Glutamatergic neuron (in vitro differentiated cells): ENCODE data around the gene NSUN6. TPM values are rescaled to one million over a fixed set of nuclear protein-coding genes. Genes with fewer than 3 reads are reported as not detected.

Experiments used
- DNase-seq: peaks from one replicate; pipeline ENCODE4 v3.0.0; 2022
- H3K27ac Mint-ChIP-seq: one replicate; pipeline ENCODE4 v1.8.0; 2020; ENCODE audit warnings: mild to moderate bottlenecking, mixed read lengths, inconsistent platforms; ENCODE audit not compliant: unreplicated experiment
- H3K27me3 Mint-ChIP-seq: one replicate; pipeline ENCODE4 v1.8.0; 2020; ENCODE audit warnings: mild to moderate bottlenecking, moderate library complexity, mixed read lengths, inconsistent platforms; ENCODE audit not compliant: unreplicated experiment
- H3K36me3 Mint-ChIP-seq: one replicate; pipeline ENCODE4 v1.8.0; 2020; ENCODE audit warnings: mild to moderate bottlenecking, mixed read lengths, inconsistent platforms; ENCODE audit not compliant: unreplicated experiment
- H3K4me1 Mint-ChIP-seq: one replicate; pipeline ENCODE4 v1.8.0; 2020; ENCODE audit warnings: mild to moderate bottlenecking, low read depth, mixed read lengths, inconsistent platforms; ENCODE audit not compliant: unreplicated experiment
- H3K4me3 Mint-ChIP-seq: one replicate; pipeline ENCODE4 v1.8.0; 2020; ENCODE audit warnings: mild to moderate bottlenecking, mixed read lengths, inconsistent platforms; ENCODE audit not compliant: unreplicated experiment
- H3K9me3 Mint-ChIP-seq: one replicate; pipeline ENCODE4 v1.8.0; 2020; ENCODE audit warnings: mild to moderate bottlenecking, moderate library complexity, mixed read lengths, inconsistent platforms; ENCODE audit not compliant: unreplicated experiment
- total RNA-seq: library from RNA; stranded (reverse); fragmentation: NEBNext Ultra II Directional; extraction: Animal tissue kit (Norgen Biotek cat#: 25700); gene quantifications from one replicate; pipeline ENCODE4 v1.2.1, GENCODE V29; 2021; ENCODE audit not compliant: unreplicated experiment
- TF ChIP-seq, protein P1 (sequence below): fragments of 200-600 bp; sonication (generic); IDR thresholded peaks from one replicate; pipeline ENCODE4 v1.5.0; 2021; ENCODE audit not compliant: partially characterized antibody, unreplicated experiment

NSUN6 gene
- total RNA-seq, 1 donor from 2014 or later: 20.7 TPM

DNA sequence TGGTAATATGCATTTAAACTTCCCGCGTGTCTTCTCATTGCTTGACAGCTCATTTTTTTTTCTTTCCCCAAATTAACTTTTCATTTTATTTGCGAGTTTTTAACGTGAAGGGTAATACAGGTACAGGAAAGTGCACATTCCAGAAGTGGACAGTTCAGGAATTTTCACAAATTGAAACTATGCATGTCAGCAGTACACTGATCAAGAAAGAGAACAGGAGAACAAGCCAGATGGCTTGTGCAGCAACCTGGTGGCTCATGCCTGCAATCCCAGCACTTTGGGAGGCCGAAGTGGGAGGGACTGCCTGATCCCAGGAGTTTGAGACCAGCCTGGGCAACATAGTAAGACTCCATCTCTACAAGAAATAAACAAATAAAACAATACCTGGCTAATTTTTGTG is 36.3 kb upstream of the NSUN6 start:
- DNase-seq: no peak
- H3K27me3 Mint-ChIP-seq: peaks cover 3% of the 10 kb centered on the region
- no peak overlapping the region for H3K27ac Mint-ChIP-seq
- no peak overlapping the region for H3K4me3 Mint-ChIP-seq
- TF ChIP-seq, protein P1, sequence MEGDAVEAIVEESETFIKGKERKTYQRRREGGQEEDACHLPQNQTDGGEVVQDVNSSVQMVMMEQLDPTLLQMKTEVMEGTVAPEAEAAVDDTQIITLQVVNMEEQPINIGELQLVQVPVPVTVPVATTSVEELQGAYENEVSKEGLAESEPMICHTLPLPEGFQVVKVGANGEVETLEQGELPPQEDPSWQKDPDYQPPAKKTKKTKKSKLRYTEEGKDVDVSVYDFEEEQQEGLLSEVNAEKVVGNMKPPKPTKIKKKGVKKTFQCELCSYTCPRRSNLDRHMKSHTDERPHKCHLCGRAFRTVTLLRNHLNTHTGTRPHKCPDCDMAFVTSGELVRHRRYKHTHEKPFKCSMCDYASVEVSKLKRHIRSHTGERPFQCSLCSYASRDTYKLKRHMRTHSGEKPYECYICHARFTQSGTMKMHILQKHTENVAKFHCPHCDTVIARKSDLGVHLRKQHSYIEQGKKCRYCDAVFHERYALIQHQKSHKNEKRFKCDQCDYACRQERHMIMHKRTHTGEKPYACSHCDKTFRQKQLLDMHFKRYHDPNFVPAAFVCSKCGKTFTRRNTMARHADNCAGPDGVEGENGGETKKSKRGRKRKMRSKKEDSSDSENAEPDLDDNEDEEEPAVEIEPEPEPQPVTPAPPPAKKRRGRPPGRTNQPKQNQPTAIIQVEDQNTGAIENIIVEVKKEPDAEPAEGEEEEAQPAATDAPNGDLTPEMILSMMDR: no peak
- H3K36me3 Mint-ChIP-seq: no peaks in the 10 kb centered on the region
- peaks cover 3% of the 10 kb centered on the region for H3K4me1 Mint-ChIP-seq
- no peaks in the 10 kb centered on the region for H3K9me3 Mint-ChIP-seq

DNA sequence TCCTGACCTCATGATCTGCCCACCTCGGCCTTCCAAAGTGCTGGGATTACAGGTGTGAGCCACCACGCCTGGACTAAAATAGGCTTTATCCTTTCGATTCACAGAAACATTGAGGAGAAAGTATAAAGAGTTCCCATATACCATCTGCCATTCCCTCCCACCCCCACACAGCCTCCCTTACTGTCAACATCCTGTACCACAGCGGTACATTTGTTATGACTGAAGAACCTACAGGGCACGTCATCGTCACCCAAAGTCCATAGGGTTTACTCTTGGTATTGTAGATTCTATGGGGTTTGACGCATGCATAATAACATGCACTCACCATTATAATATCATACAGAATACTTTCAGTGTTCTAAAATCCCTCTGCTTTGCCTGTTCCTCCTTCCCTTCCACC is 35.8 kb upstream of the NSUN6 start:
- DNase-seq: no peak
- no peak overlapping the region for H3K27ac Mint-ChIP-seq
- peaks cover 3% of the 10 kb centered on the region for H3K27me3 Mint-ChIP-seq
- peaks cover 3% of the 10 kb centered on the region for H3K4me1 Mint-ChIP-seq
- H3K9me3 Mint-ChIP-seq: no peaks in the 10 kb centered on the region
- TF ChIP-seq, protein P1: no peak
- H3K36me3 Mint-ChIP-seq: no peaks in the 10 kb centered on the region
- no peak overlapping the region for H3K4me3 Mint-ChIP-seq

DNA sequence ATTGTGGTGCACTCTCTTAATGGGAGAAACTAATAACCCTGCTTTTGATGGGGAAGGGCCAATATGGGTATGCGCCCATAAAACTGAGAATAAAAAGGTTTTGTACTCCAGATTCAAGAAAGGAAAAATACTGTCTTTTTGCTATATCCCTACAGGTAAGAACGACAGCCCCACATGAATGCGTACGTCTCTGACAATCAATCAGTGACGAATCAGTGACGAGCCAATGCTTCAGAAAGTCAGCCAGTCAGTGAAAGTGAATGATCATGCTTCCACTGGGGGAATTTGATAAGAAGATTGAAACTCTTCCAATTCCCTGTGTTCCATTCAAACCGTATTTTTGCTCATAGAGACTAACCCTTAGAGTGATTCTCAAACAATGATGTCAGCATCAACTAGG is 34.2 kb upstream of the NSUN6 start:
- Mint-ChIP-seq H3K27me3 (peaks cover 3% of the 10 kb centered on the region), H3K9me3 (peaks cover 2% of the 10 kb centered on the region), H3K36me3 (no peaks in the 10 kb centered on the region), H3K4me1 (peaks cover 3% of the 10 kb centered on the region), H3K27ac (no peak overlapping the region), H3K4me3 (no peak overlapping the region)
- no peak for DNase-seq
- TF ChIP-seq, protein P1: no peak

DNA sequence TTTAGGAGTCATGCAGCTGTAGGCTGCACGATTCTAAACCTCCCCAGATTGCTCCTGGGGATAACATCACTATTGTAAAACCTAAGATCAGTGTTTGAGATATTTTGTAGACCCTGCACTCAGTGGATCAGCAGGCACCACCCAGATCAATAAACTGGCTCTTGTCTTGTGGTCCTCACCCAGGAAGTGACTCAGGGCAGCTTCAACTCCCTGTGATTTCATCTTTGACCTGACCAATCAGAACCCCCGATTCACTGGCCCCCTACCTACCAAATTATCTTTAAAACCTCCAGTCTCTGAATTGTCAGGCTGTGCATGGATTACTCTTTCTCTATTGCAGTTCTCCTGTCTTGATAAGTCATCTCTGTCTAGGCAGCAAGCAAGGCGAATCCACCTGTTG is 33.6 kb upstream of the NSUN6 start:
- H3K4me1 Mint-ChIP-seq: peaks cover 3% of the 10 kb centered on the region
- H3K27ac Mint-ChIP-seq: no peak overlapping the region
- peaks cover 3% of the 10 kb centered on the region for H3K27me3 Mint-ChIP-seq
- TF ChIP-seq, protein P1: no peak
- H3K9me3 Mint-ChIP-seq: peaks cover 2% of the 10 kb centered on the region
- no peaks in the 10 kb centered on the region for H3K36me3 Mint-ChIP-seq
- no peak overlapping the region for H3K4me3 Mint-ChIP-seq
- no peak for DNase-seq

DNA sequence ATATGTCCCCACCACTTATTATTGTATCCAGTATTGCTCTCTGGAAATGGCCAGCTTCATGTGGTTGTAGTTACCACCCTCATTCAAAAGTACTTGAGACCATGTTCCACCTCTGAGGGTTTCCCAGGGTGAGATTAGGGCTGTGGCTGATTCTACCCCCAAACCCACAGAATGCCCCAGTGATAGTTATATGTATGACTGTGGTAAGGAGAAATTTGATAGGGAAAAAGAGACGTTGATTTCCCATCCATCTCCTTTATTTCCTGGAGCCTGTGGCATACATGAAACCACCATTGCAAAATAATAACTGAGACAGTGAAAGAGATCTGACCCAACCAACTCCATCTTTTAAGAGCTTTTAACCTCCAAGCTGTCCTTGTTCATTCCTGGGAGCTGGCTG is 33.0 kb upstream of the NSUN6 start:
- peaks cover 3% of the 10 kb centered on the region for H3K27me3 Mint-ChIP-seq

More for the DNA sequence above, 33.0 kb upstream of the NSUN6 start:
- no peak for DNase-seq
- Mint-ChIP-seq H3K4me3 (no peak overlapping the region), H3K9me3 (peaks cover 2% of the 10 kb centered on the region), H3K4me1 (peaks cover 3% of the 10 kb centered on the region), H3K27ac (no peak overlapping the region), H3K36me3 (no peaks in the 10 kb centered on the region)
- TF ChIP-seq, protein P1: no peak
